Measurements from ENCODE around the gene ZMYND10.

- no peak for TF ChIP-seq GATA2 (IDR thresholded peaks at IDR 0.05; ENCODE audit: low read depth, low read length)
- TF ChIP-seq GATA3 (IDR thresholded peaks at IDR 0.05; ENCODE audit: low read depth, low read length) = no peak
These were observed 43.9 kb upstream of the ZMYND10 start for GRCh38 chr3:50389414-50389767.

All from SH-SY5Y (cell line).